ENCODE results near the gene DYSF.

Gene DYSF

GRCh38 chr2:71503837-71504236 is 50.5 kb downstream of the DYSF start:
- no peak for DNase-seq

GRCh38 chr2:71504611-71505010 is 51.2 kb downstream of the DYSF start:
- no peak for DNase-seq

GRCh38 chr2:71505086-71505769 is 51.9 kb downstream of the DYSF start:
- DNase-seq: no peak

GRCh38 chr2:71505770-71506140 is 52.4 kb downstream of the DYSF start:
- no peak for DNase-seq

- DNase-seq: no peak
Observed at GRCh38 chr2:71506222-71507153, 53.1 kb downstream of the DYSF start.

- no peak for DNase-seq
Observed at GRCh38 chr2:71507476-71507875, 54.1 kb downstream of the DYSF start.

- peak; percentile 61 to 72 for DNase-seq
Observed at GRCh38 chr2:71510196-71510807, 56.9 kb downstream of the DYSF start.

- no peak for DNase-seq
Observed at GRCh38 chr2:71510938-71511337, 57.6 kb downstream of the DYSF start.

- DNase-seq: no peak
Observed at GRCh38 chr2:71511776-71512175, 58.4 kb downstream of the DYSF start.

GRCh38 chr2:71512386-71512785 is 59.0 kb downstream of the DYSF start:
- DNase-seq: no peak

- DNase-seq: no peak
Observed at GRCh38 chr2:71513096-71513495, 59.7 kb downstream of the DYSF start.

GRCh38 chr2:71513721-71514120 is 60.4 kb downstream of the DYSF start:
- DNase-seq: no peak

- no peak for DNase-seq
Observed at GRCh38 chr2:71516253-71516888, 63.0 kb downstream of the DYSF start.

- no peak for DNase-seq
Observed at GRCh38 chr2:71517851-71518250, 64.5 kb downstream of the DYSF start.

- DNase-seq: no peak
Observed at GRCh38 chr2:71521436-71521950, 68.1 kb downstream of the DYSF start.

GRCh38 chr2:71524476-71524875 is 71.1 kb downstream of the DYSF start:
- DNase-seq: no peak

- no peak for DNase-seq
Observed at GRCh38 chr2:71526141-71526540, 72.8 kb downstream of the DYSF start.

GRCh38 chr2:71526975-71527374 is 73.6 kb downstream of the DYSF start:
- DNase-seq: no peak

GRCh38 chr2:71528131-71528591 is 74.8 kb downstream of the DYSF start:
- no peak for DNase-seq

GRCh38 chr2:71528749-71529148 is 75.4 kb downstream of the DYSF start:
- no peak for DNase-seq

GRCh38 chr2:71530211-71530610 is 76.8 kb downstream of the DYSF start:
- DNase-seq: no peak

GRCh38 chr2:71530641-71531332 is 77.4 kb downstream of the DYSF start:
- no peak for DNase-seq

Data from stimulated activated CD4-positive, alpha-beta T cell treated with anti-CD3 and anti-CD28 coated beads, Interleukin-4, amount 100 ng/mL, for 4 hours (primary cell).